ENCODE data around the gene SMC1A.
"Not testable (repeated sequence)": the region's sequence is repeated elsewhere in the genome, so short reads cannot be mapped to it uniquely, and the experiment has no call there.

The SMC1A gene

DNA sequence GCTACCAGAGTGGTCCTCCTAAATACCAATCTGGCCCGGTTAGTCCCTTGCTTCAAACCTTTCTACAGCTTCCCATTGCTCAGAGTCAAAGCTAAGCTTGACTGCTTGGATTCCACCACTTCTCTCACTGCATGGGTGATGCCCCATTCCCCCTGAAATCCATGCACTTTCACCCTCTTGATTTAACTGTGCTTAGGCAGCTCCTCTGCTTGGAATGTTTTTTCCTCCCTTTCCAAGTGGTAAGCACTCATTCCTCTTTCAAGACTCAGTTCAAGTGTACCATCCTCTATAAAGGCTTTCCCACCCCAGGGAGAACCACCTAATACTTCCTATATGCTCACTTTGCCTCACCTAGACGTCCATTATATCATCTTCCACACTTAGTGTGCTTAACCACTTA is 49.1 kb downstream of the SMC1A start:
- no peak overlapping the region for H3K27ac ChIP-seq
- TF ChIP-seq, protein P1, sequence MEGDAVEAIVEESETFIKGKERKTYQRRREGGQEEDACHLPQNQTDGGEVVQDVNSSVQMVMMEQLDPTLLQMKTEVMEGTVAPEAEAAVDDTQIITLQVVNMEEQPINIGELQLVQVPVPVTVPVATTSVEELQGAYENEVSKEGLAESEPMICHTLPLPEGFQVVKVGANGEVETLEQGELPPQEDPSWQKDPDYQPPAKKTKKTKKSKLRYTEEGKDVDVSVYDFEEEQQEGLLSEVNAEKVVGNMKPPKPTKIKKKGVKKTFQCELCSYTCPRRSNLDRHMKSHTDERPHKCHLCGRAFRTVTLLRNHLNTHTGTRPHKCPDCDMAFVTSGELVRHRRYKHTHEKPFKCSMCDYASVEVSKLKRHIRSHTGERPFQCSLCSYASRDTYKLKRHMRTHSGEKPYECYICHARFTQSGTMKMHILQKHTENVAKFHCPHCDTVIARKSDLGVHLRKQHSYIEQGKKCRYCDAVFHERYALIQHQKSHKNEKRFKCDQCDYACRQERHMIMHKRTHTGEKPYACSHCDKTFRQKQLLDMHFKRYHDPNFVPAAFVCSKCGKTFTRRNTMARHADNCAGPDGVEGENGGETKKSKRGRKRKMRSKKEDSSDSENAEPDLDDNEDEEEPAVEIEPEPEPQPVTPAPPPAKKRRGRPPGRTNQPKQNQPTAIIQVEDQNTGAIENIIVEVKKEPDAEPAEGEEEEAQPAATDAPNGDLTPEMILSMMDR (IDR thresholded peaks at IDR 0.05): no peak
- TF ChIP-seq ZFX (IDR thresholded peaks at IDR 0.05; ENCODE audit: borderline replicate concordance): no peak

DNA sequence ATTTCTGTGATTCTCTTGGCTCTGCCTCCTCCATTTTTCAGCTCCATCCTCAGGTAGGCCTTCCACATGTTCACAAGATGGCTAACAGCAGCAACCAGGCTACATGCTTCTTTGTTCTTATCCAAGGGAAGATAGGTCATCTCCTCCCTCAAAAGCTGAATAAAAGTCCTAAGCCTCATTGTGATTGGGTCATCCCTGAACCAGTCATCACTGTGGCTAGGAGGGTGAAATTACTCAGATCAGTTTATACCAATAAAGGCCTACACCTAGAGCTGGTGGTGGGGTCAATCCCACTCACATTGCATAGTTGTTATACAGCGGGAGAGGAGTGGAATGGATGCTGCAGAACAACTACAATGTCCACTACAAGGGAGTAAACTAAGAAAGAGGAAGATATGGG is 56.0 kb downstream of the SMC1A start:
- not testable (repeated sequence) for H3K27ac ChIP-seq

DNA sequence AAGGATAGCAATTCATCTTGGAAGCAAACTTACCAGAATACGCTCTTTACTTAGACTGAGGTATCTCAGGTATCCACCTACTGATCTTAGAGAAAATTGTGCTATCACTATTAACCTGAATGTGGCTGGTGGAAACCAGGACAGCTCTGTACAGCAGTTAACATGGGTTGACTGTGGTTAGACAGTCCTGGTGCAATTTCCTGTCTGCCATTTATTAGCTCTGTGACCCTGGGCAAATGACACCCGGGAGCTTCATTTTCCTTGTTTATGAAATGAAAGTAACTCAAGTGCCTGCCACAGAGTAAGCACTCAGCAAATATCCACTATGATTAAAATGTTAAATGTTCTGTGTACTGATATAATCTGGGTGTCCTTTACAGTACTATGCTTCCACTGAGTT is 60.0 kb downstream of the SMC1A start:
- no peak for TF ChIP-seq ZFX (IDR thresholded peaks at IDR 0.05; ENCODE audit: borderline replicate concordance)
- TF ChIP-seq, protein P1 (IDR thresholded peaks at IDR 0.05): no peak
- no peak overlapping the region for H3K27ac ChIP-seq

DNA sequence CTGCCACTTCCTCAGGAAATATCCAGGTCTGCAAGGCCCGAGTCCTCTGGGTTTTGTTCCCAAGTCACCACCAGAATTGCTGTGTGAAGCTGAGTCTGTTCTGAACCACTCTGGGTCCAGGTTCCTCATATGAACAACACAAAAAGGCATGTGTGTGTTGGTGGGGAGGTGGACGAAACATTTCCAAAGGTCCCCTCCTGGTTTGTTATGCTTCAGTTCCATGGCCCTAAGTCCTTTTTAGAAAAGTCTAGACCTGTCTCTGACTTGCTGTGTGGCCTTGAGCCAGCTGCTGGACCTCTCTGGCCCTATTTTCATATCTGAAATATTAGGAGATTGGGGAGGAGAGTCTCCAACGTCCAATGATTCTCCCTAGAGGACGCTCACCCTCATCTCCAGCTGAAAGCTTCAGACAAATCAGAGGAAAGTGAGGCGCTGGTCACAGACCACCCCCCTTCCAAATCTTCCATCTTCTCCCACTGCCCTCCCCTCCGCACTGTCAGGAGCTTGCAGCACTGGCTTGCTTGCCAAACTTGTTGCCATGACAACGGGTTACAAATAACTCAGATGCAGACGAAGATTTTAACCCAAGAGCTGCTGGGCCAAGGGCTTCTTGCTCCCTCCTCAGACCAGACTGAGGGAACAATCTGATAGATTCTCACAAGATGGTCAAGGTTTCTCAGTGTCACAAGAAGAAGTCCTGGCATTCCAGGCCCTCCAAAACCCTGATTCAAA is 64.5 kb downstream of the SMC1A start:
- TF ChIP-seq, protein P1 (IDR thresholded peaks at IDR 0.05): no peak
- no peak for TF ChIP-seq ZFX (IDR thresholded peaks at IDR 0.05; ENCODE audit: borderline replicate concordance)

DNA sequence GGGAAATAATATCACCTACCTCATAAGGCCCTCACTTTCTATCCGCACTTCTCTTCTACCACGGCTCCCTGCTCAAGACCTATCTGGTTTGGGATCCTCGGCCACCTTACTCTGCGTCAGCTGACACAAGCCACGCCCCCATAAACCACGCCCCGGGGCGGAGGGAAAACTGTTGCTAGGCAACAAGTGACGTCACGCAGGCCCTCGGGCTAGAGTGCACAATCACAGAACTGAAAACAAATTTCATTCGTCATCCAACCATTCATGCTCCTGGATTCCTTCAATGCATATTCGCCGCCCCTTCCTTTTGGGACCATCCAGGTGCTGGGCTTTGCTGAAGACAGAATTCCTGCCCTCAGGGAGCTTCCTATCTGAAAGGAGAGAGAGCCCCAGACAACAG is 66.3 kb downstream of the SMC1A start:
- no peak for TF ChIP-seq ZFX (IDR thresholded peaks at IDR 0.05; ENCODE audit: borderline replicate concordance)
- TF ChIP-seq, protein P1 (IDR thresholded peaks at IDR 0.05): no peak

More for the DNA sequence above, 64.5 kb downstream of the SMC1A start:
- H3K27ac ChIP-seq: no peak overlapping the region

DNA sequence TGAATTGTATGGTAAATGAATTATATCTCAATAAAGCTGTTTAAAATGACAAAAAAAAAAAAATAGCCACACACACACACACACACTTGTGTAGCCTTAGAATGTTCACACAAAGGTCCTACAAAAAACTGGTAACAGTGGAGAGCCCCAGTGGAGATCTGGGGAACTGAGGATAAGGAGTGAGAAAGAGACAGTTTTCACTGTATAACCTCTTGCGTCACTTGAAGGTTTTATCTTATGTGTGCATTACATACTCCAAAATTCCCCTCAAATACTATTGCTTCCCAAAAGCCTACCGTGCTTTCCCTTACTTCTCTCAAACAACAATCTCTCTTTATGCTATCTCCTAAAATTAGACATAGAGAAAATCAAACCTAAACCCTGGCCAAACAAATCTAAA is 67.8 kb downstream of the SMC1A start:
- H3K27ac ChIP-seq: no peak overlapping the region
- no peak for TF ChIP-seq ZFX (IDR thresholded peaks at IDR 0.05; ENCODE audit: borderline replicate concordance)
- TF ChIP-seq, protein P1 (IDR thresholded peaks at IDR 0.05): no peak

More for the DNA sequence above, 66.3 kb downstream of the SMC1A start:
- peak overlapping the region; percentile 42; the same call in 1 of the 2 replicates for H3K27ac ChIP-seq

DNA sequence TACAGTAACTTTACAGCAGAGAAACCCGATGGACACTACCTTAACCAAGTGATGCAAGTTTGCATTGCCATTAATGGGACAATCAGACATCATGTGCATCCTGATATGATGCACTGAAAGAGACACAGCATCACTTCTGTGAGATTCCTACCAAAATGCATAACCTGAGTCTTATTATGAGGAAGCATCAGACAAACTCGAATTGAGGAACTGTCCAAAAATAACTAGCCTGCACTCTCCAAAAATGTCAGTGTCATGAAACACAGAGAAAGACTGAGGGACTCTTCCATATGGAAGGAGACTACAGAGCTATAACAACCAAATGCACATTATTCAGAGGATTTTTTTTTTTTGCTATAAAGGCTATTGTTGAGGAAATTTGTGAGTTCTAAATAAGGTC is 74.5 kb downstream of the SMC1A start:
- no peak overlapping the region for H3K27ac ChIP-seq
- TF ChIP-seq, protein P1 (IDR thresholded peaks at IDR 0.05): no peak
- TF ChIP-seq ZFX (IDR thresholded peaks at IDR 0.05; ENCODE audit: borderline replicate concordance): no peak

Data from 22Rv1 (cell line).